Measurements from ENCODE around the gene BNIP1.

- no peak for TF ChIP-seq CTCF (IDR thresholded peaks at IDR 0.05)
- no peak for TF ChIP-seq POLR2A (IDR thresholded peaks at IDR 0.05)
These were observed 16.8 kb downstream of the BNIP1 start for GRCh38 chr5:173161148-173161547.

Measured in ovary (tissue), 3 donors.